Tibial nerve (tissue), 3 donors: ENCODE measurements around the gene CARMIL1.

Experiments
- CTCF ChIP-seq, 5 experiments: fragments of 200-600 bp in 3 of 5; fragments of 450-650 bp in 2 of 5; sonication (generic) in 3 of 5; IDR thresholded peaks; one replicate each; pipeline ENCODE4 v1.5.1; 2016 to 2019; ENCODE audit warnings: antibody characterized with exemption in 5 of 5, mild to moderate bottlenecking in 3 of 5, moderate library complexity in 2 of 5
- POLR2A ChIP-seq, 2 donors: fragments of 450-650 bp; IDR thresholded peaks; one replicate each; pipeline ENCODE4 v1.6.1; 2017; ENCODE audit warnings: antibody characterized with exemption in 2 of 2, mild to moderate bottlenecking in 2 of 2, moderate library complexity in 2 of 2

GRCh38 chr6:25629198-25629576 lies 350.0 kb downstream of the CARMIL1 start:
- TF ChIP-seq CTCF (IDR thresholded peaks at IDR 0.05) (no peak), POLR2A (IDR thresholded peaks at IDR 0.05) (no peak)
